Measurements from ENCODE around the gene PCDH9.

DNA sequence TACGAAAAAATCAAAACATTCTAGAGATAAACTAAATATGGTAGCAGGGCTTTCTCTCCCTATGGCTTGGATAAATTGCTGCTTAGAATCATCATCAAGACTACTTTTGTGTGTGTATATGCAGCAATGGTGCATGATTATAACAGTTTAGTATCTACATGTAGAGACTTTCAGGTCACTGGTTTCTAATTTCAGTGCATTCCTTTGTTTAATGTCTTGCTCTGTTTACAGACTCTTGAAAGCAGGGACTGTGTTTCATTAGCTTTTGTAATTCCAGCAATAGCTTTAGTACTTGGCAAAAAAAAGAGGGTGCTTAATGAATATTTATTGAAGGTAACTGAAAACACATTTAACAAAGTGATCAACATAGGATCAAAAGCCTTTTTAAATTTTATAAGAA, 420.7 kb downstream of the PCDH9 start:
- no peak for TF ChIP-seq EZH2phosphoT487 (IDR thresholded peaks at IDR 0.05; ENCODE audit: borderline replicate concordance)
- TF ChIP-seq, protein P1, sequence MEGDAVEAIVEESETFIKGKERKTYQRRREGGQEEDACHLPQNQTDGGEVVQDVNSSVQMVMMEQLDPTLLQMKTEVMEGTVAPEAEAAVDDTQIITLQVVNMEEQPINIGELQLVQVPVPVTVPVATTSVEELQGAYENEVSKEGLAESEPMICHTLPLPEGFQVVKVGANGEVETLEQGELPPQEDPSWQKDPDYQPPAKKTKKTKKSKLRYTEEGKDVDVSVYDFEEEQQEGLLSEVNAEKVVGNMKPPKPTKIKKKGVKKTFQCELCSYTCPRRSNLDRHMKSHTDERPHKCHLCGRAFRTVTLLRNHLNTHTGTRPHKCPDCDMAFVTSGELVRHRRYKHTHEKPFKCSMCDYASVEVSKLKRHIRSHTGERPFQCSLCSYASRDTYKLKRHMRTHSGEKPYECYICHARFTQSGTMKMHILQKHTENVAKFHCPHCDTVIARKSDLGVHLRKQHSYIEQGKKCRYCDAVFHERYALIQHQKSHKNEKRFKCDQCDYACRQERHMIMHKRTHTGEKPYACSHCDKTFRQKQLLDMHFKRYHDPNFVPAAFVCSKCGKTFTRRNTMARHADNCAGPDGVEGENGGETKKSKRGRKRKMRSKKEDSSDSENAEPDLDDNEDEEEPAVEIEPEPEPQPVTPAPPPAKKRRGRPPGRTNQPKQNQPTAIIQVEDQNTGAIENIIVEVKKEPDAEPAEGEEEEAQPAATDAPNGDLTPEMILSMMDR (conservative IDR thresholded peaks at IDR 0.05; ENCODE audit: low read length): no peak

Measured in Loucy (cell line).